ENCODE results near the gene STXBP1.

STXBP1 gene

DNA sequence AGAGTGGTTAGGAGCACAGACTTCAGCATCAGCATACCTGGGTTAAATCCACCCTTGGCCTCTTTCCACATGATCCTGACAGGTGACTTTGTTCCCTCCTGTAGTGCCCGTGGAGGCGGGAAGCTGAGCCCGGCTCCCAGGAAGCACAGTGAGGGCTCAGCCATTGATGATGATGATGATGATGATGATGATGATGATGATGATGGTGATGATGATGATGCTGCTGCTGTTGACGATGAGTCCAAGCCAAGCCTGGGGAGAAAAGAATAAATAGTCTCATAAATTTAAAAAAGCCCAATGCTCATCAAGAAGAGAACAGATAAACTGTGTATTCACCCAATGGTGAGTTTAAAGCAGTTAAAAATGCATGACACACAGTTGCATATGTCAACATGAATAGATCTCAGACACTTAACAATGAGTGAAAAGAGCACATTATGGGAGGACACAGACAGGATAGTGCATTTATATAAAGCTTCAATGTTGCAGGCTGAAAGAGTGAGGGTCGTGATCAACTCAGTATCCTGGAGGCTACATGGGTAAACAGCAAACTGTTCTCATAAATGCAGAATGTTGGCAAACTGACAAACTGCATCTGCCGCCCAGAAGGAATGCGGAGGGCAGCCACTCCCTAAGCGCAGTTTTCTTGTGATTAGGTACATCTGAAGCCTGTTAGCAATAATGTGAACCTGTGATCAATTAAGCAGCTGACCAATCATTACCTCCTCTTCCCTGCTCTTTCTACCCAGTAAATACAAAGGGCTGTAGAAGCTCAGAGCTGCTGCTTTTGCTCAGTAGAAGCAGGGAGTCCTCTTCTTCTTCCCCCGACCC lies 83.0 kb downstream of the STXBP1 start:
- DNase-seq: no peak

DNA sequence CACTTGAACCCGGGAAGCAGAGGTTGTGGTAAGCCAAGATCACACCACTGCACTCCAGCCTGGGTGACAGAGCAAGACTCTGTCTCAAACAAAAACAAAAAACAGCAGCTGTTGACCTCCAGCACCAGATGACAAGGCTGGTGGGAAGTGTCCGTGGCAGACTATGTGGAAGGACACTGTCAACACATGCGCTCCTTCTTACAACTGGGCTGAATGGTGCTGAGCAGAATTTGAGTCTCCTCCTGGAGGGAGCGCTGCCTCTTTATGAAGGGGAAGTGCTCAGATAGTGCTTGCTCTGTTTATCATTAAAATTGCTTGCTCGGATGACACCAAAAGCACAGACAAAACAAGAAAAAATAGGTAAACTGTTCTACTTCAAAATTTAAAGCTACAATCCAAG lies 85.5 kb downstream of the STXBP1 start:
- DNase-seq: no peak

DNA sequence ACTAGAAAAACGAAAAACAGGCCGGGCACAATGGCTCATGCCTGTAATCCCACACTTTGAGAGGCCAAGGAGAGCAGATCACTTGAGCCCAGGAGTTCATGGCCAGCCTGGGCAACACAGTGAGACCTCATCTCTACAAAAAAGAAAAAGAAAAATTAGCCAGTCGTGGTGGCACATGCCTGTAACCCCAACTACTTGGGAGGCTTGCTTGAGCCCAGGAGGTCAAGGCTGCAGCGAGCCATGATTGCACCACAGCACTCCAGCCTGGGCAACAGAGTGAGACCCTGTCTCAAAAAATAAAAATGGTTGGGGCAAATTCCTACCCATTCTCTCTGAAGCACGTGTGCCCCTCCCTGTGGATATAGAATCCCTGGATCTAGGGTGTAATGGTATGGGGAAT lies 86.3 kb downstream of the STXBP1 start:
- no peak for DNase-seq

DNA sequence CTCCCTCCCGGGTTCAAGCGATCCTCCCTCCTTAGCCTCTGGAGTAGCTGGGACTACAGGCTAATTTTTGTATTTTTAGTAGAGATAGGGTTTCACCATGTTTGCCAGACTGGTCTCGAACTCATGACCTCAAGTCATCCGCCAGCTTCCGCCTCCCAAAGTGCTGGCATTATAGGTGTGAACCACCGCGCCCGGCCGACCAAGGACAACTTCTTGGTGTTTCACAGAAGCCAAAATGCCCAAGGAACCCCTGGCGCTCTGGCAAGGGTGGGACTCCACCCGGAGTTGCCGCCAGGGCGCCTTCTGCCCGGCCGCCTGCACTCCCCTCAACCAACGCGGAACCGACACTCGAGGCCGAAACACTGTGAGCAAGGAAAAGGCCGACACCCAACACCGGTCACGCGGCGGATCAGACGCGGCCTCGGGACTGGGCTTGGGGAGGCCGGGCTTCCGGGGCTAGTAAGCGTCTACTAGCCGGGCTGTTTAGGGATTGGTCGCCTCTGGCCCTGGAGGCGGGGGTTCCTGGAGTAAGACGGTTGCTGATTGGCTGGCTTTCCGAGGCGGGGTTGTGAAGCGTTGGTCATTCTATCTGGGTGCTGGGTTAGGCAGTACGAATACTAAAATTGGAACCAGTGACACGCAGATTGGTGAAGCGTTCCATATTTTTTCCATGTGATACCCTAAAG lies 87.1 kb downstream of the STXBP1 start:
- DNase-seq: peak; percentile 54 to 70 (median 62)

DNA sequence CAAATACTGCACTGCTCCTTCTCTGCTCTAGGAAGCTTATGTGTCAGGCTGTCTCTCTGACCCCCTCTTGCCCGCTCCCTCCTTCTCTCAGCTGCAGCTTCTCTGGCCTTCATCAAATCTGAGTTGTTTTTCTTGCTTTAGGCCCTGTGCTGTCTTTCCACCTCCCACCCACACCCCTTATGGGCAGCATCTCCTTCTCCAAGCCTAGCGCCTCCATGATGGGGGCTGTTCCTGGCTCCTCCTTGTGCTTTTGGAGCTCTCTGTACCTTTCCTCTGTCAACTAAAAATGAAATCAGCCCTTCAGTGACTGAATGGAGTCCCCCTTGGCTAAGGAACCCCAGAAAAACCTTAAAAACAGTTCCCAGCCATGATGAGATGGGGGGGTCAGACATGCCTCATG lies 88.1 kb downstream of the STXBP1 start:
- no peak for DNase-seq

DNA sequence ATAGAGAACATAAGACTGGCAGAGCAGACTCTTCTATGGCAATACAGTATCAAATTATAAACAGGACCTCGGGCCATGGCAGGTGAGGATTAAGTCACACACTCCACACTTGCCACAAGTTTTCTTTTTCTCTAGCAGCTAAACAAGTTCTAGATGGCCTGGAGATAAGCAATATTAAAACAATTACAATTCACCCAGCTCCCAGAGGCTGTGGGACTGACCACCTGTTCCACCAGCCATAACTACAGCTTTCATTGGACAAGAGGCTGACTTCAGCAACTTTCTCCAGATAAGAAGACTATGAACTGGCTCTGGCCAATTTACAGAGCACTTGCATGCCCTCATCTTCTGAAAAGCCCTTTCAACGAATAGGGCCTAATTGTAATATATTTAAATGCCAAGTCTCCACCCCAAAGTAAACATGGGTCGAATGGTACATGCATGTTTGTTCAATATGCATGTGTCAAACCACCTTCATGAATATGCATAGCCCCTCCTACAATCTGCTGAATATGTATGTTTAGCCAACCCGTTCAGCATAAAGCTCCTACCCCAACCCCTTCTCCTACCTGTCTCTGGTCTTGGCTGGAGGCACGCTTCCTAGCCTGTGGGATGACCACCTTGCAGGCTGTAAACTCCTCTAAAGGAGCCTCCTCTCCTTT lies 88.6 kb downstream of the STXBP1 start:
- DNase-seq: no peak

DNA sequence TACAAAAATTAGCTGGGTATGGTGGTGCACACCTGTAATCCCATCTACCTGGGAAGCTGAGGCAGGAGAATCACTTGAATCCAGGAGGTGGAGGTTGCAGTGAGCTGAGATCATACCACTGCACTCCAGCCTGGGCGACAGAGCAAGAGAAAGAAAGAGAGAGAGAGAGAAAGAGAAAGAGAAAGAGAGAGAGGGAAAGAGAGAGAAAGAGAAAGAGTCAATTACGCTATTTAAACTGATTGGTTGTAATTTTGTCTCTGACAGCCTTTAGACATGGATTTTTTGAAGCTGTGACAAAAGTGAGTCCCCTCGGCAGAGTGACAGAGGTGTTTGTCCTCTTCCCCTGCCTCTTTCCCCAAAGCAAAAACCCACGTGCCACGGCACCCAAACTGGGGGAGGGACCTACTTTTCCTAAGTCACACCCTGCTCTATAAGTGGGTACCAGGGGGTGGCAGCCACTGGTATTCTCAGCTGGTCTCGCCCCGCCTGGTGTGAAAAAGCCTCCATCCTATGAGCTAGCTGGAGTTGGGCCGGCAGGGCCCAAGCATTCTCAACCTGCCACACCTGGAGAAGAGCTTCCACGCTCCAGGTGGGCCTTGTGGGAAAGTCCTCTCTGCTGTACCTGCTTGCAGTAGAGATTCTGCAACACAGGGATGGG lies 91.3 kb downstream of the STXBP1 start:
- no peak for DNase-seq

DNA sequence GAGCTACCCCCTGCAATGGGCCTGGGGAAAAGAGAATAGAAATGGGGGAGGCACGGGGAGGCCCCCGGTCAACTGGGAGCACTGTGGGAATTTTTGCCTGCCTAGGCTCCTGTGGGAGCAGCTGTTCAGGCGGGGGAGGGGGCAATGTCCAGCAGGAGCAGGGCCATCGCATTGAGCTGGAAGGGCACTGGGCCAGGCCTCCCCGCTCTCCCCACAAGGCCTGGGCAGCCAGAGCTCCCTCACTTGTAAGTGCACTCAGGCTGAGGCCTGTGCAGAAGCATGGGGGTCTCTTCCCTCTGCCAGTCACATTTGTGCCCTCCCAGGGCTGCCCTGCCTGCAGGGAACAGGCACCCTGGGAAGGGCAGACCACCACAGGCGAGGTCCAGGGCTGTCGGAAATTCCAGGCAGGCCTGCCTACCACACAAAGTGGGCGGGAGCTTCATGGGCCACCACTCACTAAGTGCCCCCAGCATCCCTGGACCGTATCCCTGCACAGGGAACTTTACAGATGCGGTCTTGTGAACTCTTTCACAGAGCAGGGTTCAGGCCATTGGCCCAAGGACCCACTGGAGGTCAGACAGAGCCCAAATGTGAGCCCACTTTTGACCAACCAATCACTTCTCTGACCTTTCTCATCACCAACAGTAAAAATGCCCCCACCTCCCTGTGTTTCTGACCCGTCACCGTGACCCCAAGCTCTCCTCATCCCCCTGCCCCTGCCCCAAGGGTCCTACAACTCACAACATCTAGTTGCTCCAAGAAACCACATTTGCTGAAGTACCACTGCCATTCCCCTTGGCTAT lies 93.7 kb downstream of the STXBP1 start:
- DNase-seq: no peak

DNA sequence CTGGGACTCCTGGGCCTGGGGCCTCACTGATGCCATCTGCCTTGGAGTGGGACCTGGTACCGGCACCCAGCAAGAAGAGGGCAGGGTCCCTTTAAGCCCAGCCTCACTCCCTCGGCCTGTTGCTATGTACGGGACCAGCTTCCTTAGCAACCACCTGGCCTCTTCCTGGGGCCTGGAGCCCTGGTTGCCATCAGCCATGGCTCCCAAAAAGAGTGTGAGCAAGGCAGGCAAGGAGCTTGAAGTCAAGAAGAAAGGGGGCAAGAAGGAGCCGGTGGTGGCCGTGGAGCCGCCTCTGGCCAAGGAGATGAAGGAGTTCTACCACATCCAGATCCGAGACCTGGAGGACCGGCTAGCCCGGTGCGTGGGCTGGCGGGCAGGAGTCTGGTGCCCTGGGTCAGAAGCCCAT lies 94.8 kb downstream of the STXBP1 start, which contains the start of gene CFAP157:
Gene CFAP157 (plus strand): TSS at position 153 of the 406 bp plus-strand sequence. CDS start 44 bp downstream, at position 197.
- no peak for DNase-seq

DNA sequence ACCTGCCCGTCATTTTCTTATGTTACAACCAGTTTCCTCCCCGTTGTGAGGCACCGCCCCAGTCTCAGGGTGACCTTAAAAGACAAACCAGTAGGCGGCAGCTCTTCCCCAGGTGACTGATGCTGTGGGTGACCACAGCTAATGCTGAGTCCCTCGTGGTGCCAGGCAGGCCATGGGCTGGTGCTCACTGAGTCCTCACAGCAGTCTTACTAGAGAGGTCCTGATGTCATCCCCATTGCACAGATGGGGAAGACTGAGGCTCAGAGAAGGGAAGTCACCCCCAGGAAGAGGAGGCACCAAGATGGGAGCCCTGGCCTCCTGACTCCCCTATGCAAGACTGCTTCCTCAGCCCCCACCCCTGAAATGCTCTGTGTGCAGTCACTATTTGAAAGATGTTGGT lies 95.7 kb downstream of the STXBP1 start:
- DNase-seq: no peak

DNA sequence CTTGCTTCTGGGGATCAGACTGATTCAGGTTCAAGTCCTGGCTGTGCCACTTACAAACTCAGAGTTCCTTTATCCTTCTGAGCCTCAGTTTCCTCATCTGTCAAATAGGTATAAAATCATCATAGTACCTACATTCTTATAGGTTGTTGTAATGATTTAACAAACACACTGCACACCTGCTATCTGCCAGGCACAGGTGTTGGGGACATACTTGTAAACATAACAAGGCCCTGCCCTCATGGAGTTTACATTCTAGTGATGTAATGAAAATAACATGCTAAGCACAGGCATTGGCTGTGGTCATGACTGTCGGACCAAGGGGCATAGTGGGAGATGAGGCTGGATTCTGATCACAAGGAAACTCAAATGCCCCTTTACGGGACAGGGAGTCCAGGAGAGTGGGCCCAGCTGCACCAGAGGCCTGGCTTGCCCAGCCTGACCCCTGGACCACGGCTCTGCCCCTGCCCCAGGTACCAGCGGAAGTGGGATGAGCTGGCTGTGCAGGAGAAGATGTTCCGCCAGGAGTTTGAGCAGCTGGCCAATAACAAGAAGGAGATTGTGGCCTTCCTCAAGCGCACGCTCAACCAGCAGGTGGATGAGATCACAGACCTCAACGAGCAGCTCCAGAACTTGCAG lies 97.0 kb downstream of the STXBP1 start:
- DNase-seq: no peak

DNA sequence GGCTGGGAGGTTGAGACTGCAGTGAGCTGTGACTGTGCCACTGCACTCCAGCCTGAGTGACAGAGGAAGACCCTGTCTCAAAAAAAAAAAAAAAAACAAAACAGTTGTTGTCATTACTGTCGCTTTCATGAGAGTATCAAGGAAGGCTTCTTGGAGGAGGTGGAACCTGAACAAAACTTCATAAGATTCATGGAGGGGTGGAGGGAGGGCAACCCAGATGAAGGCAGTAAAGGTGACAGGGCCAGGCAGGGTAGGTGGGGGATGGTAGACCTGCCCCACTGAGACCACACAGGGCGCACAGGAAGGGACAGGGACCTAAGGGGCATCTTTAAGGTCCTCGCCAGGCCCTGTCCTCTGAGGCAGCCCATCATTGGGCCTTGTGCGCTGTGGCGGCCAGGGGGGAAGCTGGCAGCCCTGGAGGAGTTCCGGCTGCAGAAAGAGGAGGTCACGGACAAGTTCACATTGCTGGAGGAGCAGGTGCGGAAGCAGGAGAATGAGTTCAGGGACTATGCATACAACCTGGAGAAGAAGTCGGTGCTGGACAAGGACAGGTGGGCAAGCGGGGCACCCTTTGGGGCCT lies 98.2 kb downstream of the STXBP1 start:
- DNase-seq: no peak

DNA sequence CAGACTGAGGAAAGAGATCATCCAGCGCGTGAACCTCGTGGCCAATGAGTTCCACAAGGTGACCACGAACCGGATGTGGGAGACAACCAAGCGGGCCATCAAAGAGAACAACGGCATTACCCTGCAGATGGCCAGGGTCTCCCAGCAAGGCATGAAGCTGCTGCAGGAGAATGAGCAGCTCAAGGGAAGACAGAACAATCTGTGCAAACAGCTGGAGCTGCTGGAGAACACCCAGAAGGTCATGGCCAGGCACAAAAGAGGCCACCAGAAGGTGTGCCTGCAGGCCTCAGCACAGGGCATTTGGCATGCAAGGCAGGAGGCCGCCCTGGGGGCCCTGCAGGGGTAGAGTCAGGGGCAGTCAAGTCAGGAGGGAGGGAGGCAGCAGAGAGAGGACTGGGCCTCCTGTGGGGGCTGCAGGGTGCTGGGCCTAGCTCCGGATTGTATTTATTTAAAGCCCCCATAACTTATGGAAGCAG lies 99.2 kb downstream of the STXBP1 start:
- no peak for DNase-seq

DNA sequence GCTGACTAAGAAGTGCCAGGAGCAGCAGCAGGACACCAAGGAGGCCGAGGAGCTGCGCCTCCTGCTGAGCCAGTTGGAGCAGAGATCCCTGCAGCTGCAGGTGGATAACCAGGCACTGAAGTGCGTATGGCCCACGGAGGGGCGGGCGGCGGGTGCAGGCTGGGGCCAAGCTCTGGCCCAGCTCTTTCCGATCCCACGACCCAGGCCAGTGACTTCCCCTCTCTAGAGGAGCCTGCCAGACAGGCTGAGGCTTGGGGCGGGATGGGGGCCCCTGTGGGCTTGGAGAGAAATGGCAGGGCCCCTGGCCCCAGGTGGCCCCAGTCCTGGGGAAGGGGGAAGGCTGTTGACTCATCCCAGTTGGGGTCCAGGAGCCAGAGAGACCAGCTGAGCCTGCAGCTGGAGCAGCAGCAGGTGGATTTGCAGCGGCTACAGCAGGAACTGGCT lies 99.8 kb downstream of the STXBP1 start:
- no peak for DNase-seq

DNA sequence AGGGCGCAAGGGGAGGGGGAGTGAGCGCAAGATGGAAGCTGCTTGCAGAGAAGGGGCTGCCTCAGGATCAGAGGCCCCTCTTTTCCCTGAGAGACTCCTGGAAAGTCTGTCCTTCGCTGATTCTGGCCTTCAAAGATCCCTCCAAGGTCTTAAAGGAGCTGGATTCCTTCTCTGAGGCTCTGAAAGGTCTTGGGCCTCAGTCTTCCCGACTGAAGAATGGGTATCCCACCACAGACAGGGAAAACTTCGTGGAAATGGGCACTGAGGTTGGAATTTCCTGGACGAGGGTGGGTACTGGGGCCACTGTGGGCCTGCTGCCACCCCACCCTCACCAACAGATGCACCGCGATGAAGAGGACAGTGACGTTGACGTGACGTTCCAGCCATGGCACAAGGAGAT lies 100.3 kb downstream of the STXBP1 start:
- DNase-seq: no peak

DNA sequence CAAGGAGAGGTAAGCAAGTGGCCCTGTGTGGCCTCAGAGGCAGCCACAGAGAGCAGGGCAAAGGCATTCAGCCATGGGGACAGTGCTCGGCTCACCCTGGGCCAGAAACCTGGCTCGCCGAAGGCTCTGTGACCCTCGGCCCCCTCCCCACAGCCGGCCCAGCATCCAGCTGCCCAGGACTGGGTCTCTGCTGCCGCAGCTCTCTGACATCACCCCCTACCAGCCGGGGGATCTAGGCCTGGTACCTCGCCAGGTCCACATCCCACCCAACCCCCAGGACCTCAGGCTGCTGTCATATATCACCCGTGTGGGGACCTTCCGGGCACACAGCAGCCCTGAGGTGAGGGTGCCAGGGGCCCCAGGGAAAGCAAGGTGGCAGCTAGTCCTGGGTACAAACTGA lies 100.8 kb downstream of the STXBP1 start:
- DNase-seq: no peak

DNA sequence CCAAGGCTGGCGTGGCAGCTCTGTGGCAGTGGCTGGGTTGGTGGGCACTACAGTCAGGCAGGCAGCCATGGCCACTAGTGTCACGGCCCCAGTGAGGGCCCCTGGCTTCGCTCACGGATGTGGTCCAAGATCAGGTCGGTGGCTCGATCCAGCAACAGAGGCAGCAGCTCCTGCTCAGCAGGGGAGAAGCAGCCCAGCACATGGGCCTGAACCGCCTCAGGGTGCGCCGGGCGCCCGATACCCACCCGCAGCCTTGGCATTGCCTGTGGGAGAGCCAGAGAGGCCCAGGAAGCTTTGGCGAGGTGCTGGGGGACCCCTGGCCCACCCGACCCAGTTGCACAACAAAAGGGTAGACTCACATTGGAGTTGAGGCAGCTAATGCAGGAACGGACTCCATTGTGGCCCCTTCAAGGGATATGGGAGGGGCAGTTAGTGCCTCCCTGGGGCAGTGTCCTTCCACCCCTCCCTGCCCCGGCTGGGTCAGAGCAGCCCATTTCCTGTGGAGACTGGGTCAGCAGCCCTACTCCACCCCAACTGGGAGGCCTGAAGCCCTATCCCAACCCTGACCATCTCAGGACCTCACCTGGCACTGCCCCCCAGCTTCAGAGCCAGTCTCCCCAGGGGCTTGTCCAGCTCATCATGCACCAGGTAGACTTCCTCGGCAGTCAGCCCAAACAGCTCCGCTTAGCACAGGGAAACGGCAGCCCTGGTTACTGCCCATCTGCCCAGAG lies 102.1 kb downstream of the STXBP1 start:
- no peak for DNase-seq

DNA sequence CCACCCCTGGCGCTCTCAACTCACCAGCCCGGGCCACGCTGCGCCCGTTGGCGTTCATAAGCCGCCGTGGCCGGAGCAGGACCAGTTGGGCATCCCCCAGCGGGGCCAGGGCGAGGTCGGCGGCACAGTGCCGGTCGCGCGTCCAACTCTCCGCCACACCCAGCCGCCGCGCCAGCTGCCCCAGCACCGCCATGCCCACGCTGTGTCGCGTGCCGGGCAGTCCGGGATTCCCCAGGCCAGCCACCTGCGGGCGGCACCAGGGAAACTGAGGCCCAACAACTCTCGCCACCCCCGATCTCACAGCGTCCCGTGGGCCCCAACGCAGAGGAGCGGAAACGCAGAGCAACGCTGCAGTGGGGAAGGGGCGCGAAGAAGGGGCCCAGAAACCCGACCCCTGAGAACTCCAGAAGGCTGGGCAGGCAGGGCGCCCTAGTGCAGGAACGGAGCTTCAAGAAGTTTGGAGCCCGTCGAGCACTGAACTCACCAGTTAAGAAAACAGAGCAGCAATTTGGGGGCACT lies 102.9 kb downstream of the STXBP1 start:
- DNase-seq: peak in 1 of 4 experiments; percentile 18

DNA sequence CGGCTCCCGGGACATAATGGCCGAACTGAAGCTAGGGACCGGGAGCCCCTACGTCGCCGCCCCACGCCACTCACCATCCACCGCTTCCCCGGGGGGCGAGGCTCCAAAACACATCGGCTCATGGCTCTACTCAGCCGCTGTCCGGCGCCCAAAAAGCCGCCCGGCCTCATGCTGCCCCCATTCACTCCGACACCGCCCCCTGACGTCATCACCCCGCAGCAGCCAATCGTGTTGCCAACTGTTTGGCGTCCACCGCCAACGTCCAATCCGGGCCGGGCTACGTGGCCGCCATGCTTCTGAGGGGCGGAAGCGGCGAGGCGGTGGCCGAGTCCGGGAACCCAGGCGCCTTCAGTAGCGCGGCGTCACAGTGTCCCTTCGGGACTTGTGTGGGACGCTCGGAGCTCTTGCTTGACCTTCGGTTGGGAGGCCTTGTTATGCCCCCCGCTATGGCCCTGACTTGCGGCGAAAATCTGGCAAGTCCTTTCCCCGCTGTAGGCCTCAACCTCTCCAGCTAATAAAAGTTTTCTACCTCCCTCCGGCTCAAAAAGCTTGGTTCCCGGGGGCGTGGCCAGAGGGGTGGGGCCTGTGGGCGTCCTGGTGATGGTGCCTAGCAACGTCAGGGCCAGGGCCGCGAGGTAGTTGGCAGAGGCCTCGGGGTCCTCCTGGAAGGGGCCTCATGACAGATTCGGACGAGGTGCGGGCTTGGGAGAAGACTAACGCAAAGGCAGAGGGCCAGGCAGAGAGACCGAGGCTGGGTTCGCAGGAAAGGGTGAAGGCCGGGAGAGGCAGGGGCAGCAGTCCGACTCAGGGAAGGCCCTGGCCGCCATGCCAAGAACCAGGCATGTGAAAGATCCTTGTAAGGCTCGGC lies 103.6 kb downstream of the STXBP1 start, which contains the start of the genes PTRH1 and TTC16:
Gene PTRH1 (minus strand): TSS at position 194 of the 868 bp plus-strand sequence. CDS start 24 bp downstream, at position 170.
Gene TTC16 (plus strand): TSS at position 610 of the 868 bp plus-strand sequence. CDS start 67 bp downstream, at position 677.
- DNase-seq: peak; percentile 93 to 96 (median 96)
